Measurements from ENCODE around the gene ZBTB17. TPM values are rescaled to one million over a fixed set of nuclear protein-coding genes. Genes with fewer than 3 reads are reported as not detected.

The ZBTB17 gene
- total RNA-seq, 1 experiment from 2014 or later = 50.3 TPM

- Histone ChIP-seq H3K9me3 (ENCODE audit: low read depth, low read length, poor library complexity, severe bottlenecking) (no peaks in the 10 kb centered on the region), H3K4me1 (ENCODE audit: insufficient read depth, low read length, poor library complexity, severe bottlenecking) (peaks cover 49% of the 10 kb centered on the region), H3K36me3 (ENCODE audit: insufficient read depth, low read length, poor library complexity, severe bottlenecking) (no peaks in the 10 kb centered on the region), H3K27ac (ENCODE audit: low read depth, low read length, poor library complexity, severe bottlenecking) (no peak overlapping the region), H3K27me3 (replicated peaks; ENCODE audit: insufficient read depth, low read depth, low read length, poor library complexity) (no peaks in the 10 kb centered on the region), H3K4me3 (ENCODE audit: low read depth, low read length, poor library complexity, severe bottlenecking) (no peak overlapping the region)
- ChIA-PET CTCF (no interaction called here), POLR2A (ENCODE audit: low non-redundant PET) (no interaction called here)
- BruUV-seq (replicated peaks) = no TSS peak
- DNase-seq (ENCODE audit: low spot score) = no peak
- TF ChIP-seq EZH2 (IDR thresholded peaks at IDR 0.05; ENCODE audit: borderline replicate concordance, low read depth, low read length, poor library complexity, severe bottlenecking) (no peak), CTCF (conservative IDR thresholded peaks at IDR 0.05; ENCODE audit: low read depth, low read length) (no peak)
- intact Hi-C loops (cut with micrococcal nuclease; ENCODE audit: unreplicated experiment) = no loop called here
Measured at GRCh38 chr1:15955552-15955951, 20.3 kb downstream of the ZBTB17 start.

- no peak overlapping the region for H3K4me3 ChIP-seq (ENCODE audit: low read depth, low read length, poor library complexity, severe bottlenecking)
- BruUV-seq (replicated peaks) = no TSS peak
- ChIA-PET CTCF (interaction anchor here (1.3 kb wide), 1 partner anchor 151 kb away, joined by 4 read pairs; no protein-coding TSS in a partner anchor), POLR2A (ENCODE audit: low non-redundant PET) (no interaction called here)
- no peak overlapping the region for H3K27ac ChIP-seq (ENCODE audit: low read depth, low read length, poor library complexity, severe bottlenecking)
- intact Hi-C loops (cut with micrococcal nuclease; ENCODE audit: unreplicated experiment) = no loop called here
- no peaks in the 10 kb centered on the region for H3K36me3 ChIP-seq (ENCODE audit: insufficient read depth, low read length, poor library complexity, severe bottlenecking)
- no peaks in the 10 kb centered on the region for H3K9me3 ChIP-seq (ENCODE audit: low read depth, low read length, poor library complexity, severe bottlenecking)
- TF ChIP-seq EZH2 (IDR thresholded peaks at IDR 0.05; ENCODE audit: borderline replicate concordance, low read depth, low read length, poor library complexity, severe bottlenecking) (no peak), CTCF (conservative IDR thresholded peaks at IDR 0.05; ENCODE audit: low read depth, low read length) (no peak)
- H3K27me3 ChIP-seq (replicated peaks; ENCODE audit: insufficient read depth, low read depth, low read length, poor library complexity) = no peaks in the 10 kb centered on the region
- DNase-seq (ENCODE audit: low spot score) = no peak
- peaks cover 62% of the 10 kb centered on the region for H3K4me1 ChIP-seq (ENCODE audit: insufficient read depth, low read length, poor library complexity, severe bottlenecking)
Measured at GRCh38 chr1:15954316-15954715, 21.6 kb downstream of the ZBTB17 start.

GRCh38 chr1:15953791-15954241 lies 22.1 kb downstream of the ZBTB17 start:
- no TSS peak for BruUV-seq (replicated peaks)
- no peaks in the 10 kb centered on the region for H3K27me3 ChIP-seq (replicated peaks; ENCODE audit: insufficient read depth, low read depth, low read length, poor library complexity)
- H3K4me1 ChIP-seq (ENCODE audit: insufficient read depth, low read length, poor library complexity, severe bottlenecking) = peaks cover 62% of the 10 kb centered on the region
- H3K27ac ChIP-seq (ENCODE audit: low read depth, low read length, poor library complexity, severe bottlenecking) = peak overlapping the region; percentile 32
- no peaks in the 10 kb centered on the region for H3K36me3 ChIP-seq (ENCODE audit: insufficient read depth, low read length, poor library complexity, severe bottlenecking)
- ChIA-PET POLR2A (ENCODE audit: low non-redundant PET) (interaction anchor here (0.6 kb wide), 1 partner anchor 141 kb away, joined by 14 read pairs; no protein-coding TSS in a partner anchor), CTCF (interaction anchor here (1.3 kb wide), 1 partner anchor 151 kb away, joined by 4 read pairs; no protein-coding TSS in a partner anchor)
- DNase-seq (ENCODE audit: low spot score) = peak; percentile 73
- no peaks in the 10 kb centered on the region for H3K9me3 ChIP-seq (ENCODE audit: low read depth, low read length, poor library complexity, severe bottlenecking)
- TF ChIP-seq EZH2 (IDR thresholded peaks at IDR 0.05; ENCODE audit: borderline replicate concordance, low read depth, low read length, poor library complexity, severe bottlenecking) = no peak
- TF ChIP-seq CTCF (conservative IDR thresholded peaks at IDR 0.05; ENCODE audit: low read depth, low read length) = no peak
- intact Hi-C loops (cut with micrococcal nuclease; ENCODE audit: unreplicated experiment) = no loop called here
- H3K4me3 ChIP-seq (ENCODE audit: low read depth, low read length, poor library complexity, severe bottlenecking) = no peak overlapping the region

Data from A673 (cell line).